Amniotic epithelial cell (primary cell): ENCODE data around the gene TOR3A.
"Not testable (repeated sequence)": the region's sequence is repeated elsewhere in the genome, so short reads cannot be mapped to it uniquely, and the experiment has no call there.

Source experiments
- DNase-seq: peaks from one replicate; pipeline ENCODE4 v3.0.0-alpha.2; 2010; ENCODE audit warnings: low read depth

The TOR3A gene

GRCh38 chr1:179081687-179082332, at the start of gene TOR3A:
Gene TOR3A (plus strand): TSS chr1:179082070. CDS start chr1:179082129, 59 bp downstream.
- peak; percentile 84 for DNase-seq

GRCh38 chr1:179034720-179035119, 47.1 kb upstream of the TOR3A start:
- DNase-seq: peak; percentile 37

GRCh38 chr1:179036844-179037465, 44.9 kb upstream of the TOR3A start:
- DNase-seq: peak; percentile 47

- peak; percentile 61 for DNase-seq
These were observed 43.2 kb upstream of the TOR3A start for GRCh38 chr1:179038528-179039281.

- DNase-seq: not testable (repeated sequence)
These were observed 42.2 kb upstream of the TOR3A start for GRCh38 chr1:179039502-179040174.

GRCh38 chr1:179040175-179040551, 41.7 kb upstream of the TOR3A start:
- not testable (repeated sequence) for DNase-seq

GRCh38 chr1:179042087-179042486, 39.8 kb upstream of the TOR3A start:
- DNase-seq: no peak

GRCh38 chr1:179042700-179043099, 39.2 kb upstream of the TOR3A start:
- no peak for DNase-seq

- no peak for DNase-seq
These were observed 38.6 kb upstream of the TOR3A start for GRCh38 chr1:179043266-179043665.

GRCh38 chr1:179043907-179044306, 38.0 kb upstream of the TOR3A start:
- no peak for DNase-seq

GRCh38 chr1:179046808-179047635, 34.8 kb upstream of the TOR3A start:
- peak; percentile 99 for DNase-seq

- DNase-seq: no peak
These were observed 34.3 kb upstream of the TOR3A start for GRCh38 chr1:179047636-179047997.

GRCh38 chr1:179048339-179049124, 33.3 kb upstream of the TOR3A start:
- DNase-seq: no peak

GRCh38 chr1:179052776-179053175, 29.1 kb upstream of the TOR3A start:
- DNase-seq: no peak

- no peak for DNase-seq
These were observed 28.4 kb upstream of the TOR3A start for GRCh38 chr1:179053486-179053885.

GRCh38 chr1:179055937-179056336, 25.9 kb upstream of the TOR3A start:
- DNase-seq: no peak

- no peak for DNase-seq
These were observed 23.1 kb upstream of the TOR3A start for GRCh38 chr1:179058487-179059483.

- DNase-seq: no peak
These were observed 20.2 kb upstream of the TOR3A start for GRCh38 chr1:179061360-179062282.

- DNase-seq: no peak
These were observed 15.4 kb upstream of the TOR3A start for GRCh38 chr1:179066471-179066870.
